Stomach (tissue), 4 donors: Measurements from ENCODE around the gene NPIPB2.

Source experiments
- POLR2AphosphoS5 ChIP-seq, 3 donors: sonication (generic); formaldehyde crosslinking; IDR thresholded peaks; one replicate each; pipeline ENCODE4 v1.6.1; 2016; ENCODE audit warnings: antibody characterized with exemption in 3 of 3
- TF ChIP-seq, protein P1 (sequence below), 7 experiments: fragments of 450-650 bp in 4 of 7; fragments of 200-600 bp in 3 of 7; sonication (generic) in 3 of 7; IDR thresholded peaks; one replicate each; pipeline ENCODE4 v1.5.1; 2016 to 2019; ENCODE audit warnings: antibody characterized with exemption in 7 of 7, control low read depth in 2 of 7, mild to moderate bottlenecking in 1 of 7

DNA sequence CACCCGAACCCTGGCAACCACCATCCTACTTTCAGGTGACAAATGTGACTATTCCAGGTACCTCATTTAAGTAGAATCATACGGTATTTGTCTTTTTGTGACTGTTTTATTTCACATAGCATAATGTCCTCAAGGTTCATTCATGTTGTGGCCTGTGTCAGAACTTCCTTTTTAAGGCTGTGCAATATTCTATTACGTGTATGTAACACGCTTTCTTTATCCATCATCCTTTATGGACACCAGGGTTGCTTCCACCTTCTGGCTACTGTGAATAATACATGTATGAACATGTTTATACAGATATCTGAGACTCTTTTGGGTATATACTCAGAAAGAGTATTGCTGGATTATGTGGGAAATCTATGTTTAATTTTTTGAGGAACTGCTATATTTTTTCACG lies 61.8 kb downstream of the NPIPB2 start:
- TF ChIP-seq, protein P1, sequence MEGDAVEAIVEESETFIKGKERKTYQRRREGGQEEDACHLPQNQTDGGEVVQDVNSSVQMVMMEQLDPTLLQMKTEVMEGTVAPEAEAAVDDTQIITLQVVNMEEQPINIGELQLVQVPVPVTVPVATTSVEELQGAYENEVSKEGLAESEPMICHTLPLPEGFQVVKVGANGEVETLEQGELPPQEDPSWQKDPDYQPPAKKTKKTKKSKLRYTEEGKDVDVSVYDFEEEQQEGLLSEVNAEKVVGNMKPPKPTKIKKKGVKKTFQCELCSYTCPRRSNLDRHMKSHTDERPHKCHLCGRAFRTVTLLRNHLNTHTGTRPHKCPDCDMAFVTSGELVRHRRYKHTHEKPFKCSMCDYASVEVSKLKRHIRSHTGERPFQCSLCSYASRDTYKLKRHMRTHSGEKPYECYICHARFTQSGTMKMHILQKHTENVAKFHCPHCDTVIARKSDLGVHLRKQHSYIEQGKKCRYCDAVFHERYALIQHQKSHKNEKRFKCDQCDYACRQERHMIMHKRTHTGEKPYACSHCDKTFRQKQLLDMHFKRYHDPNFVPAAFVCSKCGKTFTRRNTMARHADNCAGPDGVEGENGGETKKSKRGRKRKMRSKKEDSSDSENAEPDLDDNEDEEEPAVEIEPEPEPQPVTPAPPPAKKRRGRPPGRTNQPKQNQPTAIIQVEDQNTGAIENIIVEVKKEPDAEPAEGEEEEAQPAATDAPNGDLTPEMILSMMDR (IDR thresholded peaks at IDR 0.05) = no peak
- no peak for TF ChIP-seq POLR2AphosphoS5 (IDR thresholded peaks at IDR 0.05)
